Measurements from ENCODE around the gene PPARG.

PPARG gene

DNA sequence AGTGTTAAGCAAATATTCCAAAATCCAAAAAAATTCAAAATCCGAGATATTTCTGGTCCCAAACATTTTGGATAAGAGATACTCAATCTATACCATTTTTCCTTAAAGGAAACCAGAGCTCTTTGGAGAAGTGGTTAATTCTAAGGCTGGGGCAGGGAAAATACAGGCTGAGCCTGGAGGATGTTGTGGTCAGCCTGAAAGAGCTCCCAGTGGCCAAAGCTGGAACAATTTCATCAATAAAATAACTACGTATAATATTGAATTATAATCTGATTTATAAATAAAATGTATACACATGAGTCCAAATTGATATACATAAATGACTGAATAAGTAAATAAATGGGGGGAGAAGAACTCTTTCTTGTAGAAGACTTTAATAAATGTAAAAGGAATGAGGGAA is 24.6 kb downstream of the PPARG start:
- no peak for DNase-seq

DNA sequence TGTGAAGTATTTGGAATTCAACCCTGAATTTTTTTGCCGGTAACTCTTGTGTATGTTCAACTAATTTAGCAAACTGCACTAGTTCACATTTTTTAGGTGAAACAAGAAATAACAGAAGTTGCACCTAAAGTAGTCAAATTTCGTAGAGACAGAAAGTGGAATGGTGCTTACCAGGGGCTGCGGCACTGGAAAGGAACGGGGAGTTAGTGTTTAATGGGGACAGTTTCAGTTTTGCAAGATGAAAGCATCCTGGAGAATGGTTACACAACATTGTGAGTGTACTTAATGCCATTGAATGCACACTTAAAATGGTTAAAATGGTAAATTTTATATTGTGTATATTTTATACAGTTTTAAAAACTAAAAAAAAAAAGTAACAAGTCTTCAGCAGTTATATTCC is 27.4 kb downstream of the PPARG start:
- DNase-seq: no peak

DNA sequence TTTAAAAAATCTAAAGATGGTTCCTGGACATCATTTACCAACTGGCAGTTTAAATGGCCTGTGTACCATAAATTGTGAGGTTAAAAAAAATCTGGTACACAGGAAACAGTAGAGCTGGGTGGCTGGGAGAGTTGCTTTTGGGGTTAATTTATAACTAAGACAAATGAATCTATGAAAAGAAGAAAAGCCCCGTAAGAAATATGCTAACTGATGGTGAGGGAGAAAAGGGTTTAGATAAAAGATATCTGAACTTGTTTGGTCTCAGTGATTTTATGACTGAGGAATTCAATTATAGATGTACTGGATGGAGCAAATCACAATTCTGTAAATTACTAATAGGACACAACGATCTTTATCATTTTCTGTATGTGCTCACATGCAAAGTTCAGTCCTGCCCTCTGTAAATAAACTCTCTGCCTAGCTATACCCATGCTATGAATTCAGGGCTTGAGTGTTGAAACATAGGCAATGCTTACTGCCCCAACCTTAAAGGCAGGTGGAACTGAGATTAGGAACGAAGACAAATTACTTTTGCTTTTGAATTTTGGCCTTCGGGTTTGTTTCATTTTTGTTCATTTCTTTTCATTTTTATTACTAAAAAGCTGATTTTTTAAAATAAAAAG is 28.0 kb downstream of the PPARG start:
- DNase-seq: no peak

DNA sequence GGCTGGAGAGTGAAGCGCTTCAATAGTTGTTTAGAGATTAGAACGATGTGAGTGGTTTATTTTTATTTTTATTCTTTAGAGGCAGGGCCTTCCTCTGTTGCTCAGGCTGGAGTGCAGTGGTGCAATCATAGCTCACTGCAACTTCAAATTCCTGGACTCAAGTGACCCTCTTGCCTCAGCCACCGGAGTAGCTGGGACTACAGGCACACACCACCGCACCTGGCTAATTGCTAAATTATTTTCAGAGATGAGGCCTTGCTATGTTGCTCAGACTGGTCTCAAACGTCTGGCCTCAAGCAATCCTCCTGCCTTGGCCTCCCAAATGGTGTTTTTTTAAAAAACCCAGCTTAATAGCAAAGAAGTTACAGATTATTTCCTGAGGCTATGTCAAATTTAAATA is 29.0 kb downstream of the PPARG start:
- no peak for DNase-seq

DNA sequence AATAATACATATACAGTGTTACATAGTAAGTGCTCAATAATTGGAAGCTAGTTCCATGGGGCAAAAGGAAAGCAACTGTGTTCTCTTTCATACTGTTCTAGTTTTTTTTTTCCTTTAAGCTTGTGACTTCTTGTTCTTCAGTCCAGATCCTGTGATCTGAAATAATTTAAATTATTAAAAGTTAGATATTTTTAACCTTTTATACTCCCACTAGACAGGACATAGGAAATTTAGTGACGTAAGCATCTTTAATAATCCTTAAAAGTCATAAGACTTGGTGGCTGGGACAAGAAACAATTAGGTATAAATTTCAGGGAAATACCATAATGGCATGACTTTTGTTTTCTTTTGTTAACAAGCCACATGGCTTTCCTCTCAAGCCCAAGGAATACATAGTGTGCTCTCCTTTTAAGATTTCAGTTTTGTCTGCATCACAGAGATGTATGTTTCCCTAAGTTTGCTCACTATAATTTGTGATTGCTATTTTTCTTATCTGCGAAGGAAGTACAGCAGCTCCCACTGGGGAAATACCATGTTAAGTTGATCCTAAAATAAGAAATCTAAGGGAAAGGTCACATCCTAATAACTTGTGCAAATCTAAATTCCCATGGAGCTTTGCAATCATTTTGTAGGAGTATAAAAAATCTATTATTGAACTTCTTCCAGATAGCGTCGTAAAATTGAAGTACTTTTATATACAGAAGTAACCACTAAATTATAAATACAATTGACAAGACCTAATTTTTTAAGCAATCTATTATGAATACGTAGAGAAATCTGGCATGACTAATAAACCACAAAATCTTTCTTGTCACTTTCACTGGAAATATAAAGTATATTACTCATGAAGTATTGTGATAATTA is 30.1 kb downstream of the PPARG start:
- DNase-seq: no peak

DNA sequence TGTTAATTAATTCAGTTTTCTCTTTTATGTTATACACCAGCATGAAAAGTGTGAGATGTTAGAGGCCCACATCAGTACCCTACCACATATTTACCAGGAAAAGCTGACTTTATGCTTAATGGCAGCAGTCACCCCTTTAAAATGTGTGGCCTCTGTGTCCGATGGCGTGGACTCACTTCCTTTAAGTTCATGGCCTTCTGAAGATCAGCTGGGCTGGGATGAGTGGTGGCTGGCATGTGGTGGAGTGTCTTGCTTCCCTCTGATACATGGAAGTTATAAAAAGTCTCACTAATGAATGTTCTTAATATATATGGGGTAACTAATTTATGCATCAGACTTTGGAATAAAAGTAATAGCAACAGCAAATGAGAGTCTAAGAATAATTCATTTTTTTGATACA is 32.1 kb downstream of the PPARG start:
- no peak for DNase-seq

DNA sequence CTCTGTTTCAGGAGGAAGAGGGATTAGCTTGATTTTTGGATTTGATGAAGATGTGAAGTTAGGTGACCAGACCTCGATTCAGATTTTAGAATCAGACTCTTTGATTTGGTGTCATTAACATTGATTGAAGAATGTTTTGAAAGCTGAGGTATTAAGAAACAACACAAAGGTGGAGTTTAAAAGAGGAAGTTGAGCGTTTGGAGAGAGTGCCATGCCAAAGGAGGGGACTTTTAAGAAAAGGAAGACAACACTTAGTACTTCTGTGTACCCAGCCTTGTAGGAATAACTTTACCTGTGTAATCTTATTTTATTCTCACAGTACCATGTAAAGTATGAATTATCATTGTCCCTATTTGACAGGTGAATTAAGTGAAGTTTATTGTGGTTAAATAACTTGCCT is 34.4 kb downstream of the PPARG start:
- no peak for DNase-seq

DNA sequence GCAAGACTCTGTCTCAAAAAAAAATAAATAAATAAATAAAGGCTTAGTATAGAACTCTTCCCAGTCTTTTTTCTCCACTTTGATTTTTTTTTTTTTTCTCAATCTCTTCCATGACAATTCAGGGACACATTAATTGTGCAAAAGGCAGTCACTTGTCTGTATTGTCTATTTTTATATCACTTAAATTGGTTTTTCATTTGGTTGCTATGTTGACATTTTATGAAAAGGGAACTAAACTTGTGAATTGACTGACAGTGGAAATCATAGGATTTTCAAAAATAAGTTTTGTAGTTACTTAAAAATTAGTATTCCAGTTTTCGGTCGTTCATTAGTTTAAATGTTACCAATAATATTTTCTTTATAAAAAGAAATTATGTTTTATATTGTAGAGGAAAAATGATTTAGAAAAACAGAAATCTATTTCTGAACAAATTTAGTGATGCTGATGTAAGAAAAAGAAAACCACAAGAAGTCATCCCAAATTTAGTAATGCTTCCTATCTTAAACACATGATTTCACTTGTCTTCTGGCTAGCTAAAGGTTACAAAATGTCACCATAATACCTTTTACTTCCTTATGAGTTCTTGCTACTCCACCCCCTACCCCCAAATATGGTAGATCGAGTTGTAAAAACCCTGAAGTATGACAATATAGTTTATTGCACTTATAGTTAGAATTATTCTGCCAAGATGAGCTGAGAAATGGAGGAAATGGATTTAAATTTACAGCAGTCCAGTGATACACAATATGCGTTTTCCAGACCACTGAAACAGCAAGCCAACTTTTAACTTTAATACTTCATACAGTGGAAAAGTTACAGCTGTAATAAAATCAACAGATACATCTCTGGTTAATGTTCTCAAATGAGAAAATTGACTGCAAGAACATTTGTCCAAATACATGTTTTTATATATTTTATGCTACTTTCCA is 37.0 kb downstream of the PPARG start:
- no peak for DNase-seq

DNA sequence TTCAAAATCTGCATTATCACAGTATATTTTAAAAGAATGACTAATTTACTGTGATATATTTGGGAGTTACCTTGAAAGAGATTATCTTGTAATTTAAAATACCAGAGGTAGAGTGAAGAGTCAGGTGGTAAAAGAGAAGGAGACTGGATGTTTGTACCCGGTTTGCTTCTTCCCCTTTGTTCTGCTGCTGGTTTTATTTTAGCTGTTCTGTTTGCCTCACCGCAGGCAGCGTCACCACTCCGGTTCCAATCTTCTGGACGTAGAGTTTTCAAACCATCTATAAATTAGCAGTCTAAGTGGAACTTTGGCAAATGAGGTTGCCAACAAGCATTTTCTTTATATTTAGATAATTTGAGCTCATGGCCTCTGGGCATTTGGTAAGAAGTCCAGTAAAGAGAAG is 38.2 kb downstream of the PPARG start:
- no peak for DNase-seq

DNA sequence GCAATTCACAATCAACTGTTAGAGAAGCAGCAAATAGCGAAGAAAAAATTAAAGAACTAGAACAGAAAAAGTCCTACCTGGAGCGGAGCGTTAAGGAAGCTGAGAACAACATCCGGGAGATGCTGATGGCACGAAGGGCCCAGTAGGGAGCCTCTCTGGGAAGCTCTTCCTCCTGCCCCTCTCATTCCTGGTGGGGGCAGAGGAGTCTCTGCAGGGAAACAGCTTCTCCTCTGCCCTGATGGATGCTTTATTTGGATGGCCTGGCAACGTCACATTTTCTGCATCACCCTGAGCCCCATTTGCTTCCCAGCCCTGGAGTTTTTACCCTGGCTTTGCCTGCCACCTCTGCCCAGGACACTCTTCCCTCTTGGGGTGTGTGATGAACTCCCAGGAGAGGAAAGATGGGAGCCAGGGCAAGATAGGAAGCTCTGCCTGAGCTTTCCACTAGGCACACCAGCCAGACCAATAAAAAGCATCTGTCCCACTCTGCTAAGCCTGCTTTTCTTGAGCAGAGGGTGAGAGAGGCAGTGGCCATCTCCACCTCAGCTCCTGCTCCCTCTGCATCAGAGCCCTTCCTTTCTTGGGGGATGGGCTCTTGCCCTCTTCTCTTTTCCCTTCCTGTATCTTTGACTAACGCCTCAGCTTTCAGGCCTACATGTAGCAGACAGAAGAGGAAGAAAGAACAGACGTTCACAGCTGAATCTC is 39.4 kb downstream of the PPARG start:
- no peak for DNase-seq

DNA sequence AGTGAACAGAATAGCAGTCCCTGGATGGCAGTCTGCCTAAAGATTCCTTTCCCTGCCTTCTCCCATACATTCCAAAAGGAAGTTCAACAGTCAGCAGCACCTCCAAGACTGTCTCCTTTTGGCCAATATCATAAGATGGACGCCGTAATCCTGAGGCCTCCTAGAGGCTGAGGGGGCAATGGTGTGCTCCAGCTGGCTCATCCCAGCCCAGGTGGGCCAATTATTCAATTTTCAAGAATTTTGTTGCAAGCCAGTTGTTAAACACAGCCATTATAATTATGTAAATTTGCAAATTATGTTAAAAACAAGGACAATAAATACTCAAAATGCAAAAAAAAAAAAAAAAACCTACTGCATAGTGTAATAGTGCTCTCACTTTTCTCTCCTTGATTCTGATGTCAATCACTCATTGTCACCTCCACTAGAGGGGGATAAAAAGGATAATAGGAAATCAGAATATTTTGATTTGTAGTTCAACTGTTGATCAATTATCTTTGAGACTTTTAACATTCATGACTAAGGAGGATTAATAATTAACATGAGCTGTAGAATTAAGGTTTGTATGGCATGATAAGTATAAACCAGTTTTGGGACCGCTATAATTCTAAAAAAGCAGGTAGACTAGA is 40.1 kb downstream of the PPARG start:
- no peak for DNase-seq

DNA sequence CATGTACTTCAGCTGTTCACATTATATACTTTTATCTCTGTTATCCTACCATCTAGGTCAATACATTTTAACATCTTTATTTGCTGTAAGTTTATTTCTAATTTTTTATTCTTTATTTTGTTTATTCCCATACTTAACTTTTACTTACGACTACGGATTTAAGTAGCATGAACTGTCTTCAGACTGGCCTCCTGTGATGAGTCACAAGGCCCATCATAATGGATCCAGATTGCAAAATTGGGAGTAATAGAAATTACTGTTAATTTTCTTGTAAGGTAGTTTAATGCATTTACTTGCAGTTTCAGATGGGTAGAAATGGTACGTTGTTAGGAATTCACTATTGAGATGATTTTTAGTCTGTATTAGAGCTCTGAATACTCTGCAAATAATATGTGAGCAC is 45.9 kb downstream of the PPARG start:
- DNase-seq: no peak

DNA sequence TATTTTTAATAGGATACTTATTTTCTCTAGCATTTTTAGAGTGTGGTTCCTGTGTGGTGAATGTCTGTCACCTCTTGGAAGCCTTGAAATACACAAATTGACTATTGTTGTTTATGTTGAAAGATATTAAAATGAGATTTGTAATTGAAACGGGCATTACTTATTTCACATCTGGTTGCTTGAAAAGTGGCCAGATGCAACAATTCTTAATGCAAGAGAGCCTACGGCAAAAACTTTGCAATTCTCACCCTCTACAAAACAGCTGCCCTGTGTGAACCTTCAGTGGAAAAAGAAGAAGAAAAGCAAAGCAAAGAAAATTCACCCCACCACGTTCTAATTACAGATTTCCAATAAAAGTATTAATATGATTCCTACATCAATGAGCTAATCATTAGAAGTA is 46.6 kb downstream of the PPARG start:
- no peak for DNase-seq

DNA sequence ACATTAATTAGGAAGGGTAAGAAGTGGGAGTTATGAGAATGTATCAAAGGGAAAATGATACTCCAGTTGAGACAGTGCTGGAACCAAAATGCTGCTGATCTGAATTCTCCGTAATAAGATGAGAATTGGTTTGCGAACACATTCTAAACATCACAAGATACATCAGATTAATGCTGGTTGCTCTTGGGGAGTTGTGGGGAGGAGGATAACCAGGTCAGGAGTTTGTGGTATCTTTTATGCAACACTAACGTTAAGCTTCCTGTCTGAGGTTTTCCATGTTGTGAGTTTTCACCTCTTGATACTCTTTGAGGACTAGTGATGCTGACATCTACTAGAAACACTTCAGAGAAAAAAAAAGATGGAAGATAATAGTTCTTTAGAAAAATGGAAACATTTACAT is 47.2 kb downstream of the PPARG start:
- no peak for DNase-seq

DNA sequence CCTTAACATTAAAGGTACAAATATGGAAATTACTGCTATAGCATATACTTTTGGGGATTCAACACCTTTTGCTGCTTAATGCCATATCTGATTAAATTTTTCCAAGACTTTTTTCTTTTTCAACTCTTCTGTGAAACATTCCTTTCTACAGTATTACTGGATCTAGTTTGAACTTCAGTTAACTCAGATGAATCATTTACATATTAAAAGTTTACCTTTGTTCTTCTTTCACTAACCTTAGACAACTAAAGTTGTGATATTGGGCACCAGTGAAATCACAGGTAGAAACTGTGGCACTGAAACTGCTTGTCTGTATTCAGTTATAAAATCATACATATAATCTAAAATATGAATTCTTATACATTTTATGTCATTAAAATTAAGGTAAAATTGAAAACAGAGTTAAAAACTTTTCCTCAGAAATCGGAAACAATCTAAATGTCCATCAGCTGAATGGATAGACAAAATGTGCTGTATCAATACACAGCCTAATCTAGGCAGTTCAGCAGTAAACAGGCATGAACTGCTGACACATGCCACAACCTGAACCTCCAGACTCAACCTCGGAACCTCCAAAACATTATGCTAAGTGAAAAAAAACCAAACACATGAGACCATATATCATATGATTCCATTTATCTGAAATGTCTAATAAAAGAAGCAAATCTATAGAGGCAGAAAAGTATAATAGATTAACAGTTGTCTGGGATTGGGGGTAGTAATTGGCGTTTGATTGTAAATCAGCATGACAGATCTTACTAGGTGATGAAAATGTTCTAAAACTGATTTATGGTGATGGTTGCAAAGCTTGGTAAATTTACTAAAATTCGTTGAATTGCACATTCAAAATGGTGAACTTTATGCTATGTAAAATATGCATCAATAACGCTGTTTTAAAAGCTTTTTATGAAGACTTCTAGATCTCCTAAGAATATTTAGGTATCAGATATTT is 50.0 kb downstream of the PPARG start:
- DNase-seq: no peak

DNA sequence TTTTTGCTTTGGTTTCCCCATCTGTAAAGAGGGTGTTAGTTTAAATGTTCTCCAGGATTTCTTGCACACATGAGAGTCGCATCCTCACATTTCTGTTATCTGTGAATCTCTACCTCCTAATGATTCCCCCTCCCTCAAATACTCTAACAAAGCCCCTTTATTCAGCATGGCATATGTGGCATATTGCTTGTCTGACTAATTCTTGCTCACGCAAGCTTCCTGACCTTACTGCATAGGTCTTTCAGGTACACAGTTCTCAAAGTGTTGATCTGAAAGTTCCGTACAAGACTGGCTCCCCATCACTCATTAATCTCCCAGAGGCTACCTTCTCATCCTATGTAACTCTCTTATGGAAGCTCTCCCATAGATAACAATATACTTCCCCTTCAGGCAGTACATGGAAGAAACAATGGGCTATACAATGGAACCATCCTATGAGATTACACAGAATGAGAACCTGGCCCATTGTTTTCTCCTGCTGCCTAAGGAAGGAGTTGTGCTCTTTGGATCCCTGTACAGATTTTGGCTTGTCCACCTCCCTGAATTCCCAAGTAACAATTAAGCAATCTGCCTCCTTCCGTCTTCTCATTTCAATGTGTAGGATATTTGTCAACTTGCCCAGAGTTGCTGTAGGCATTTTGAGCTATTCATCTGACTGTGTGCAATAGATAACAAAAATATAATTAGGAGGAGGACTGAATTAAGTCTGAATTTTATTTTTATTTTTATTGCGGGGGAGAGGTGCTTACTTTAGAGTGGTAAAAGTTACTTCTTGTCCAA is 51.0 kb downstream of the PPARG start:
- no peak for DNase-seq

DNA sequence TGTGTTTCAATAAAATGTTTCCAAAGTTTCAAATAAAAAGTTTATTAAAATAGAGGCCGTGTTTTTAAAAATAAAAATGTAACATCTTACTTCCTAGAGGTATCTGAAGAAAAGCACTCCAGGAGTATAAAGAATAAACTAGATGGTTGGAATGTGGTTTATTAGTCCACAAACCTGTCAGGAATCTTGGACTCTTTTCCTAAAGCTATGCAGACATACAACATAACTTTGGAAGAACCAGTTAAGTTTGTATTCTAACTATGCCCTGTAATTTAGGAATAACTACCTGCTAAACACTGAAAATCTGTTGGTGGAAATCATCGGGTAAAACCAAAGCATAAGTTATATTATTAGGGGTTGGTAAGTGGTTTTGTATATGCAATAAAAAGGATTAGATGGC is 51.6 kb downstream of the PPARG start:
- no peak for DNase-seq

DNA sequence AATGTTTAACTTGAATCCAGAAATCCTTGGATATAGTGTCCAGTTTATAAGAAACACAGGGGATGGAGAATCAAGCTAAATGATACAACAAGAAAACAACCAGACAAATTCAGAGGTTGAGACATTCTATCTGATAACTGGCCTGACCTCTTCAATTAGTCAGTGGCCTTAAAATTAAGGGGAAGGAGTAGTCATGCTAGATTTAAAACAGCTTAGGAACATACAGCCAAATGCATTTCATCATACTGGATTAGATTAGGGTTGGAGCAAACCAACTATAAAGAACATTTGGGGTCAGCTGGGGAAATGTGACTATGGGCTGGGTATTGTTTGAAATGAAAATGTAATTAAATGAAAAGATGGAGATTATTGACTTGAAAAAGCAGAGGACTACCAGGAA is 53.3 kb downstream of the PPARG start:
- no peak for DNase-seq

DNA sequence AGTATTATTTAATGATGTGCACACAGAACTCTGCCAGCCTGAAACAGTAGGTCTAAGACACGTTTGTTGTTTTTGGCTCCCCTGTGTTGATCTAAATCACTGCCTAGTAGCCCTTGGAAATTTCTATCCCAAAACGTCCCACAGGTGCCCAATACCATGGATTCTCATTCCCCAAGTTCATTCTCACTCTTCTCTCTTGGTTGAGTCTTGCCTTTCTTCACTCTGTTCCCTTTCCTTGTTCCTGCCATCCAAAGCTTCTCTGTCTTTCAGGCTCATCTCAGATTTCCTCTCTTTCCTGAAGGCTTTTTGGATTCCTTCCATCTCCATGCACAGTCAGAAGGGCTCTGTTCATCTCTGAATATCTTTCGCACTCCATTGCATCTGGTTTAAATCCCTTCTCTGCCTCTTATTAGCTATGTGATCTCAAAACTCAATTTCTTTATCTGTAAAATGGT is 54.2 kb downstream of the PPARG start:
- no peak for DNase-seq

DNA sequence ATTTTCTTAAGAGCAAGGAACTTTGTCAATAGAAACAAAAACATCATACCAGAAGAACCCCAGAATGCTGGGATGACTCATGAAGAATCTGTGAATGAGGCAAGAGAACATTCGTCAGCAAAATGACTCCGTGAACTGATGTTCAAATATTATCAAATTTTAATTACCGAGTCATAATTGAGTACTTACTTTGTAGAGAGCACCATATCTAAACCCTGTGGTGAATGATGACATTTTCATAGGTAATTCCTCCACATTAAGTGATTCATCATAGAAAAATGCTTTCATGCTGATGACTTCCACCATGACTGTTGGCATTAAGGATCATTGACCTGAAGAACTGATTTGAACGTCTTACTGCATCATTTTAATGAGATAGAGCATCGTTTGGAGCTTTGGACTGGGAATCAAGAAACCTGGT is 56.3 kb downstream of the PPARG start:
- DNase-seq: no peak

Data from DMS79 (cell line).